Coronary artery (tissue), 2 donors: ENCODE data around the gene TANC1.

ENCODE experiments used
- DNase-seq: peaks from one replicate; pipeline ENCODE4 v3.0.0-alpha.2; 2017; ENCODE audit warnings: low spot score
- H3K27ac ChIP-seq, 2 donors: fragments of 200-600 bp; sonication (generic); one replicate each; pipeline ENCODE4 v1.5.1; 2016 to 2019
- H3K4me3 ChIP-seq: fragments of 200-600 bp; sonication (generic); 2 replicates; pipeline ENCODE4 v1.5.1; 2016; ENCODE audit warnings: mild to moderate bottlenecking, moderate library complexity
- CTCF ChIP-seq: fragments of 200-600 bp; sonication (generic); IDR thresholded peaks from one replicate; pipeline ENCODE4 v1.5.1; 2019; ENCODE audit warnings: antibody characterized with exemption

TANC1 gene

GRCh38 chr2:159218389-159218788, 249.9 kb downstream of the TANC1 start:
- DNase-seq: no peak
- no peak overlapping the region for H3K4me3 ChIP-seq
- no peak overlapping the region for H3K27ac ChIP-seq
- no peak for TF ChIP-seq CTCF

- Histone ChIP-seq H3K27ac (no peak overlapping the region), H3K4me3 (no peak overlapping the region)
- no peak for TF ChIP-seq CTCF
- no peak for DNase-seq
Observed at GRCh38 chr2:159219394-159219998, 251.1 kb downstream of the TANC1 start.

- H3K4me3 ChIP-seq: no peak overlapping the region
- no peak overlapping the region for H3K27ac ChIP-seq
- DNase-seq: no peak
- no peak for TF ChIP-seq CTCF
Observed at GRCh38 chr2:159224061-159224813, 255.8 kb downstream of the TANC1 start.

- Histone ChIP-seq H3K4me3 (no peak overlapping the region), H3K27ac (peak overlapping the region in 1 of 2 donors; percentile 49)
- TF ChIP-seq CTCF: no peak
- no peak for DNase-seq
Observed at GRCh38 chr2:159225025-159226016, 256.9 kb downstream of the TANC1 start.

GRCh38 chr2:159226059-159226461, 257.6 kb downstream of the TANC1 start:
- DNase-seq: no peak
- no peak overlapping the region for H3K4me3 ChIP-seq
- H3K27ac ChIP-seq: peak overlapping the region in 1 of 2 donors; percentile 49
- TF ChIP-seq CTCF: no peak

- no peak overlapping the region for H3K4me3 ChIP-seq
- no peak overlapping the region for H3K27ac ChIP-seq
- TF ChIP-seq CTCF: no peak
- DNase-seq: no peak
Observed at GRCh38 chr2:159226608-159227385, 258.4 kb downstream of the TANC1 start.
